Ishikawa (cell line): ENCODE measurements around the gene GPR151.

Source experiments
- CEBPB ChIP-seq: IDR thresholded peaks from 2 replicates; pipeline ENCODE4 v1.6.1; 2012
- CREB1 ChIP-seq: IDR thresholded peaks from 2 replicates; pipeline ENCODE4 v1.6.1; 2012; ENCODE audit warnings: low read depth
- EGR1 ChIP-seq: IDR thresholded peaks from 2 replicates; pipeline ENCODE4 v1.6.1; 2012
- EP300 ChIP-seq: IDR thresholded peaks from 2 replicates; pipeline ENCODE4 v1.6.1; 2012; ENCODE audit warnings: borderline replicate concordance
- FOXM1 ChIP-seq: IDR thresholded peaks from 2 replicates; pipeline ENCODE4 v1.6.1; 2012; ENCODE audit warnings: low read depth, borderline replicate concordance
- NFIC ChIP-seq: IDR thresholded peaks from 2 replicates; pipeline ENCODE4 v1.6.1; 2012
- RAD21 ChIP-seq: IDR thresholded peaks from 2 replicates; pipeline ENCODE4 v1.6.1; 2012; ENCODE audit warnings: low read depth
- REST ChIP-seq: IDR thresholded peaks from 2 replicates; pipeline ENCODE4 v1.6.1; 2012; ENCODE audit warnings: low read depth, mild to moderate bottlenecking
- TAF1 ChIP-seq: IDR thresholded peaks from 2 replicates; pipeline ENCODE4 v1.6.1; 2012; ENCODE audit warnings: low read depth, mild to moderate bottlenecking
- TCF12 ChIP-seq: IDR thresholded peaks from 2 replicates; pipeline ENCODE4 v1.6.1; 2012; ENCODE audit warnings: low read depth
- TEAD4 ChIP-seq: IDR thresholded peaks from 2 replicates; pipeline ENCODE4 v1.6.1; 2012
- YY1 ChIP-seq: IDR thresholded peaks from 2 replicates; pipeline ENCODE4 v1.6.1; 2012; ENCODE audit warnings: low read depth
- ZBTB7A ChIP-seq: IDR thresholded peaks from 2 replicates; pipeline ENCODE4 v1.6.1; 2012; ENCODE audit warnings: low read depth
- TF ChIP-seq, protein P1 (sequence below): IDR thresholded peaks from 2 replicates; pipeline ENCODE4 v1.6.1; 2012
- TF ChIP-seq, protein P2 (sequence below): IDR thresholded peaks from 2 replicates; pipeline ENCODE4 v1.6.1; 2012

Gene GPR151

GRCh38 chr5:146516151-146516475 lies at the start of gene GPR151:
GPR151 (minus strand) TSS chr5:146516190; CDS start chr5:146516113, 77 bp downstream.
- TF ChIP-seq, protein P1, sequence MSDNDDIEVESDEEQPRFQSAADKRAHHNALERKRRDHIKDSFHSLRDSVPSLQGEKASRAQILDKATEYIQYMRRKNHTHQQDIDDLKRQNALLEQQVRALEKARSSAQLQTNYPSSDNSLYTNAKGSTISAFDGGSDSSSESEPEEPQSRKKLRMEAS, result no peak
- no peak for TF ChIP-seq TAF1
- TF ChIP-seq, protein P2, sequence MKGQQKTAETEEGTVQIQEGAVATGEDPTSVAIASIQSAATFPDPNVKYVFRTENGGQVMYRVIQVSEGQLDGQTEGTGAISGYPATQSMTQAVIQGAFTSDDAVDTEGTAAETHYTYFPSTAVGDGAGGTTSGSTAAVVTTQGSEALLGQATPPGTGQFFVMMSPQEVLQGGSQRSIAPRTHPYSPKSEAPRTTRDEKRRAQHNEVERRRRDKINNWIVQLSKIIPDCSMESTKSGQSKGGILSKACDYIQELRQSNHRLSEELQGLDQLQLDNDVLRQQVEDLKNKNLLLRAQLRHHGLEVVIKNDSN, result no peak
- no peak for TF ChIP-seq FOXM1
- TF ChIP-seq TCF12, result no peak
- no peak for TF ChIP-seq RAD21
- TF ChIP-seq TEAD4, result no peak
- no peak for TF ChIP-seq CREB1
- no peak for TF ChIP-seq REST
- no peak for TF ChIP-seq YY1
- TF ChIP-seq CEBPB, result no peak
- TF ChIP-seq EGR1, result no peak
- TF ChIP-seq ZBTB7A, result no peak

DNA sequence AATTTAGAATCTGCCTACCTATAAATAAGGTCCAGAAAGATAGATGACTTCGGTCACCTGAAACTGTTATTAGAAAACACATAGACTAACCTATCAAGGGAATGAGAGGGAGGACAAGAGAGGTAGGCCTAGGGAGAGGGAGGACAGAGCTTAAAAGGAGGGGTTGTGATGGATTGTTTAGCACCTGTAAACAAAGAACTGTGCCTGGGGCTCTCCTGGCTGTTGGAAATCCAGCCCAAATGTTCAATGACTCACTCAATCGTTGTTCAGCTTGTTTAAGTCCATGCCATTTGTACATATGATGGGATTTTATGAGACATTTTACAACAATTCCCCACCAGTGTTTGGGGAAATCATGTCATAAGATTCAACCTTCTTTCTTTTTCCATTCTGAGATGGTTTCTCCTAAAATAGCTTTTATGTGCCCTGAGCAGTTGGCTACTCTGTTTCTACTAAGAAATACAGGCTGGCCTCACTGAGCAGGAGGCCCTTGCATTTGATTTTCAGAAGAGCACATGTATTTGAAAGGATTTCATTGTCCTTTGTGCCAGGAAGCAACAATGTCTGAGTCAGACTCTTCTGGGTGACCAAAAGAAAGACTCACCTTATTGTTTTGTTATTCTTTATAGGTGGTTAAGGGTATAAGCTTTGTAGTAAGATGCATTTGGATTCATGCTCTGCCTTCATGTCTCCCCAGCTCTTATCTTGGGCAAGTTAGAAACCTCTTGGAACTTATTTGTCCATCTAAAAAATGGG lies 48.2 kb upstream of the GPR151 start:
- TF ChIP-seq, protein P1, result no peak
- TF ChIP-seq REST, result no peak

DNA sequence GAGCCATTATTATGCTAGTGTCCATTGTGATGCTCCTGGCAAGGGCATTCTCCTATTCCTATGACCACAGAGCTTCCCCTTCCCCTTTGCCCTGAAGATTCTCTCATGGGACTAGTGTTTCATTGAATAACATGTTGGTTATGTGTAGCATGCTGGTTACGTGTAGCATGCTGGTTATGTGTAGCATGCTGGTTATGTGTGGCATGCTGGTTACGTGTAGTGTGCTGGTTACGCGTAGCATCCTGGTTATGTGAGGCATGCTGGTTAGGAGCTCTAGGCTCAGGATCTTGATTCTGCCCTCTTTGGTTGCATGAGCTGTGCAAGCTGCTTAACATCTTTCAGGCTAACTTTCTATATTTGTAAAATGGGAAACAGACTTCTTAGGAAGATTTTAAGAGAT lies 46.5 kb upstream of the GPR151 start:
- TF ChIP-seq EP300 (no peak), TEAD4 (no peak), FOXM1 (no peak), REST (no peak), EGR1 (no peak), CEBPB (no peak), CREB1 (no peak), YY1 (no peak), TAF1 (no peak), RAD21 (no peak), ZBTB7A (no peak), NFIC (no peak), TCF12 (no peak)
- TF ChIP-seq, protein P1, result no peak
- TF ChIP-seq, protein P2, result no peak

DNA sequence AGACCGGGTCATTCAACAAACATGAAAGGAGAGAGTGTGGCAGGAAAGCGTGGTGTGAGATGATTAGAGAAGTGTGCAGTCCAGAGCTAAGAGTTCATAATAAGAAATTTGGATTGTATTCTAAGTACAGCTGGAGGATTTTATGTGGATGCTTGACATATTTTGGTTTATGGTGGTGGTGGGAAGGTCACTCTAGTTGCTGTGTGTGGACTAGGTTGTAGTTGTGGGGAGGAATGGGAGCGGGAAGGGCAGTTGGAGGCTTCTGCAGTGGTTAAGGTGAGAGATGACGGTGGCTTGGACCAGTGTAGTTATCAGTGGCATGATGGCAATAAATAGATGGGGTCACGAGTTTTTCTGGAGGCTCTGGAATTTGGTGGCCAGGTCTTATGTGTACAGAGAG lies 45.7 kb upstream of the GPR151 start:
- TF ChIP-seq REST, result no peak
- no peak for TF ChIP-seq EP300
- no peak for TF ChIP-seq TCF12
- TF ChIP-seq YY1, result no peak
- TF ChIP-seq RAD21, result no peak
- no peak for TF ChIP-seq EGR1
- TF ChIP-seq, protein P1, result no peak
- TF ChIP-seq TAF1, result no peak
- TF ChIP-seq NFIC, result no peak
- no peak for TF ChIP-seq TEAD4
- TF ChIP-seq ZBTB7A, result no peak
